NAMALWA (cell line): Measurements from ENCODE around the gene RACGAP1.
"Not testable (repeated sequence)": the region's sequence is repeated elsewhere in the genome, so short reads cannot be mapped to it uniquely, and the experiment has no call there.

Experiments used
- DNase-seq: peaks from one replicate; pipeline ENCODE4 v3.0.0-alpha.2; 2015; ENCODE audit warnings: low spot score

The RACGAP1 gene

DNA sequence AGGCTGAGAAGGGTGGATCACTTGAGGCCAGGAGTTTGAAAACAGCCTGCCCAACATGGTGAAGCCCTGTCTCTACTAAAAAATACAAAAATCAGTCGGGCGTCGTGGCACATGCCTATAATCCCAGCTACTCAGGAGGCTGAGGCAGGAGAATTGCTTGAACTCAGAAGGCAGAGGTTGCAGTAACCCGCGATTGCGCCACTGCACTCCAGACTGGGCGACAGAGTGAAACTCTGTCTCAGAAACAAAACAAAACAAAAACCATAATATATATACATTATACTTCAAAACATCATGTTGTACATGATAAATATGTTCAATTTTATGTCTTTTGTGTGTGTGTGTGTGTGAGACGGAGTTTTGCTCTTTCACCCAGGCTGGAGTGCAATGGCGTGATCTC is 5.2 kb upstream of the RACGAP1 start:
- DNase-seq: not testable (repeated sequence)

DNA sequence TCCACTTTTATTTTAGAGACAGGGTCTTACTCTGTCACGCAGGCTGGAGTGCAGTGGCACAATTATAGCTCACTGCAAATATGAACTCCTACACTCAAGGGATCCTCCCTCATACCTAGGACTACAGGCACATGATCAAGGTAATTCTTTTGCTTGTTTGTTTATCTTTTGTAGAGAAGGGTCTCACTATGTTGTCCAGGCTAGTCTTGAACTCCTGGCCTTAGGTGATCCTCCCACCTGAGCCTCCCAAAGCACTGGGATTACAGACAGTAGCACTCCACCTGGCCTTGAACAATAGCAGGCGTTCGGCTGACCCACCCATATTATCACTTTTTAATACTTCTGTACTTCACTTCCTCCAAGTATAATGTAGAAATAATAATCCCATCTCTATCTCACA is 1.4 kb upstream of the RACGAP1 start:
- DNase-seq: no peak

GRCh38 chr12:50024805-50025186 is 498 bp downstream of the RACGAP1 start:
- peak; percentile 55 for DNase-seq

DNA sequence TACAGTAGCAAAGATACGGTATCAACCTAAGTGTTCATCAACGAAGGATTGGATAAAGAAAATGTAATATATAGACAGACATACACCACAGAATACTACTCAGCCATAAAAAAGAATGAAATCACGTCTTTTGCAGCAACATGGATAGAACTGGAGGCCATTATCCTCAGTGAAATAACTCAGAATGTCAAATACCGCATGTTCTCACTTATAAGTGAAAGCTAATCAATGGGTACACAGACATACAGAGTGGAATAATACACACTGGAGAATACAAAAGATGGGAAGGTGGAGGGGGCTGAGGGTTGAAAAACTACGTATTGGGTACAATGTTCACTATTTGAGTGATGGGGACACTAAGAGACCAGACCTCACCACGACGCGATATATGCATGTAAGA is 1.1 kb downstream of the RACGAP1 start:
- no peak for DNase-seq

GRCh38 chr12:50022903-50023302 is 2.4 kb downstream of the RACGAP1 start:
- no peak for DNase-seq

DNA sequence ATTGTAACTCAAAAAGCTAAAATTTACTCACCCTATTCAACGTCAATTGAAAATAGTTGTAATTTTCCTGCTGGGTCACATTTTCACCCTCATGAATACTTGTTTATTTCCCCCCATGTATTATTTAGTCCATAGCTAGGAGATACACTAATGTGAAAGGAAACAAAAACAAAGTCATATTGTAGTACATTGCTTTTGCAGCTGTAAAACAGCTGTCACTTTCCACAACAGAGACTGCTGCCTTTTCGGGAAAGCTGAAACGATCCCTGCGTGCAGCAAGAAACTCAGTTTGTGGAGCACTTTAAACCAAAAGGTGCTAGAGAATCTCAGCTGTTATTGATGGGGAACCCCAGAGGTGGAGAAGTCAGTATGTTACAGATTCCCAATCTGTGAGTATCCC is 4.3 kb downstream of the RACGAP1 start:
- DNase-seq: no peak

DNA sequence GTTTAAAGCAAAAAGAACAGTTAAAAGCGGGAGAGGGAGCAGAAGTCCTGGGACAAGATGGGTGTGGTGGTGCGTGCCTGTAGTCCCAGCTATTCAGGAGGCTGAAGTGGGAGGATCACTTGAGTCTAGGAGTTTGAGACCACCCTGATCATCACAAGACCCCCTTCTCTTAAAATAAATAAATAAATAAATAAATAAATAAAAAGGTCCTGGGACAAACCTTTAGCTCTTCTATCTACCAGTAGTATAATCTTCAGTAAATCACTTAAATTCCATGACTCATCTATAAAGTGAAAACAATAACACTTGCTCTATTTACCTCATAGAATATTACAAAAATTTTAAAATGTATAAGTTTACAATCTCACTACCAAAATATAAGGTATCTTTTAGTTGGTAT is 5.8 kb downstream of the RACGAP1 start:
- DNase-seq: no peak

DNA sequence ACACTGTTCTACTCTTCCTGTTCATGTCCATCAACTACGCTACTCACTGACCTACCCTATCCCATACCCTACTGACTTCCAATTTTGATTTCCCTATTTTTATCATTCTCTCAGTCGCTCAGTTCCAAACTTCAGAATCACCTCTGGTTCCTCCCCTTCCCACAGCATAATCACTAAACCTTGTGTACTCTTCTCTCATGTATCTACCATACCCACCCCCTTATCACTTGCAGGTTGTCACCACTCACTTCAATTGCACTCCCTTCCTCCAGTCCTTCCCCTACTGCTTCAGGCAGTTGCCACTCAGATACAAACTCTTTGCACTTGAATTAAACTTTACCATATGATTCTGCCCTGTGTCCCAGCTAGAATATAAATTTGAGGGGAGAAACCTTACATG is 6.3 kb downstream of the RACGAP1 start:
- DNase-seq: no peak

DNA sequence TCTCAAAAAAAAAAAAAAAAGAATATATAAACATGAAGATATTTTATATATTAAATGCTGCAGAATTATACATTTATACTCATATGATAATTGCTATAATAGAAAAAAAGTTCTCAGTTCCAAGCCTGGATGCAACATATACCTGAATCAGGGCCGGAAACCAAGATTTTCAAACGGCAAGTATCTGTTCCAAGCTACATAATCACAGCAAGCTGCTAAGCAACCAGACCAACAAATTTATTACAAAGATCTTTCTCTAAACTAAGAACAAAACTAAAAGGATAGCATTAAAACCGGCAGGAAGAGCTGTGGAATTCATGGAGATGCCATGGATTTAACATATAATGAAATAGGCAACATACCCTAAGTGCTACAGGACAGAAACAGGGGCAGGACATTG is 7.1 kb downstream of the RACGAP1 start:
- DNase-seq: no peak

DNA sequence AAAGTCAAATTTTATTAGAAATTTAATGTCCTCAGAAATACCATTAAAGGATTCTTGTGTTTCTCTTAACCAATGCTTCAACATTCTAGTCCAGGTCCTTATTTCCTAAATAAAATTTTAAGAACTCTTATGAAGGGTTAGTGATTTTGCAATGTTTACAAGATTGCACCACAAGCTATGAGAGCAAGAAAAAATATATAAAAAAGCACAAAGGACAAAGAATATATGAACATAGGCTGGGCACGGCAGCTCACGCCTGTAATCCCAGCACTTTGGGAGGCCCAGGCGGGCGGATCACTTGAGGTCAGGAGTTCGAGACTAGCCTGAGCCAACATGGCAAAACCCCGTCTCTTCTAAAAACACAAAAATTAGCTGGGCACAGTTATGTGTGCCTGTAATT is 7.7 kb downstream of the RACGAP1 start:
- DNase-seq: no peak

DNA sequence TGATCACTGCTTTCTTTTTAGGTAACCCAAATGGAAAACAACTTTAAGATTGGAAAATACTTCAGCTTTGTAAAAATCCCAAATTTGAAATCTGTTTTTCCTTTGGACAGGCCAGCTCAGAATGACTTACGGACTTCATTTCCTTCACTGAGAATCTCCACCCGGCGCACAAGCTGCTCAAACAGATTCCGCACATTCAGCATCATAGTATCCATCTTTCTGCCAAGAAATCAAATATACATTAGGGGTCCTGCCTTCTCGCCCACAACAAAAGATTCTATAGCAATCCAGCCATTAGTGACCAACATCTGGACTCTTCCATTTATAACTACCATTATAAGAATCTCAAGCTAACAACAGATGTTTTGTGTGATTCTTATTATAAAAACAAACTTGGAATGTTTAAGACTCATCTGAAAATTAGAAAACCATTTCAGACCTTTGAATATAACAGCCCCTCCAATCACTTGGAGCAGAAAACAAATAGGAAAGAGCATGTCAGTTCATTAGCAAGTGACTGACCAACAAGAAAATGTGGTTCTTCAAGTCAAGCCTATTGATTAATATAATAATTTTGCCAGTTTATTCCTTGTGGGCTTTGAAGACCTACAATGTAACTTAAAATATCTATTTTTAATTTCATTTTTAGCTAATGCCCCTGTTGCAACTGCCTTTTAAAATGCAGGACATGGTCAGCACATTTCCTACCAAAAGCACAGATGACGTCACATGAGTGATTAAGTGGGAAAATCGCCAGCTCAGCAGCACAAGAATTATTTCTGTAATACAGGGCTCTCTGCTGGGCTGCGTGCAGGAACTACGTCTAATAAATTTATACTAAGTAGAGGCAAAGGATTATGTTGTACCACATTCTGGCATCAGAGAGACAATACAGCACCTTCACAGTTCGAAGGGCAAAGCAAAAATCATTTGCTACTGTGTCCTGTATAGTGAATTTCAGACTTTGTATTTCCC is 8.5 kb downstream of the RACGAP1 start:
- no peak for DNase-seq

- no peak for DNase-seq
Measured at GRCh38 chr12:50014342-50014741, 11.0 kb downstream of the RACGAP1 start.

DNA sequence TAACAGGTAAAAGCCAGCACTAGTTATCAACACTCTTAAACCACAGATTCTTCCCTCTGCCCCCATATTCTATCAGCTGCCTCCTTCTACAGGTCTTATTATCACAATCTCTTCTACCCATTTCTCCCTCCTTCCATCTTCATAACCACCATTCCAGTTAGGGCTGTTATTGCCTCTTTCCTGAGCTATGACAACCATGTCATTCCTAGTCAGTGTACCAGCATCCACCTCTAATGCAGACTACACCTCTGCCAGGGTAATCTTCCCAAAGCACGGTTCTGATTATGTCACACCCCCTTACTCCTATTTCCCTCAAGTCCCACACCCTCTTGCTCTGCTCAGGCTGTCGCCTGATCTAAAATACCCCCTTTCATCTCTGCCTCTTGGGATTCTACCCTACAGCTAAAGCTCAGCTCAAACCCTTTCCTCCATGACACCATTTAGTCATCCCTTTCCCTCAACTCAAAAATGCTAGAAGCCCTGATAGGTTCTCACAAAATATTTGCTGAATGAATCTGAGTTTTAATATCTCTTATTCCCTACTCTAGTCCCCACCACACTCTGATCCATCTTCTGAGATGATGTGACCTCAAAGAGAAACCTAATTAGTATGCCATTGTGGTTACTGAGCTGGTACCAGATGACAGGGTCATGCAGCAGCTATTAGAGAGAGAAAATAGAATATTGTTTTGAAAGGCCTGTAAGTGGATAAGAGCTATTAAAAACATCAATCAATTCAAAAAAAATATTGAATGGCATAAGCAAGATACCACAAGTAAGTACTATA is 11.7 kb downstream of the RACGAP1 start:
- no peak for DNase-seq

DNA sequence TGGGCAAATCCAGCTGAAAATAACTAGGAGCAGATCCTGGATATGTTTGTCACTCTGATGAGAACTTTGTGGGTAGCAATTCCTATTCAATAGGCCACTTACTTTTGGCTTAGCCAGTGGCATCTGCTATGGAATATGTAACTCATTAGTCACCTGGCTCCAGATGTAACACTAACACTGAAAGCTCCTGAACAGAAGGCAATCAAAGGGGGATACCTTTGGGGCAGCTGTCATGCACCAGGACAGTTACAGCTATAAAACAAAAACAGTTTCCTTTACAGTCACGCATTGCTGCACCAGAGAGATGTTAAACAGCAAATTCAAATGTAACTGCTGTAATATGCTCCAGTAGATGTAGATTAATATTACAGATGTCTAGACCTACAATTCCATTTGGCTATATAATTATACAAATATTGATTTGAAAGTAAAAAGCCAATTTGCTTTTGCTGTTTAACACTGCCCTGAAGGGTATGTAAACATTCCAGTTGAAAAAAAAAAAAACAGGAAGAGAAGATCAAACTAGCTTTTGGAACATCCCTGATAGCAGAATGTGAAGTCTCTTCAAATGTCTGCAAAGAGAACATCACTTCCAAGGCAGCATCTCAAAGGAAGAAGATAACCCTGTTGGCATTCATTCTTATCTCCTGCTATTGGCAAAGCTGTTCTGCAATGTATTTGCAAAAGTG is 18.4 kb downstream of the RACGAP1 start:
- DNase-seq: no peak

GRCh38 chr12:50006280-50006679 is 19.0 kb downstream of the RACGAP1 start:
- DNase-seq: no peak

- DNase-seq: no peak
Measured at GRCh38 chr12:50005175-50005574, 20.1 kb downstream of the RACGAP1 start.

DNA sequence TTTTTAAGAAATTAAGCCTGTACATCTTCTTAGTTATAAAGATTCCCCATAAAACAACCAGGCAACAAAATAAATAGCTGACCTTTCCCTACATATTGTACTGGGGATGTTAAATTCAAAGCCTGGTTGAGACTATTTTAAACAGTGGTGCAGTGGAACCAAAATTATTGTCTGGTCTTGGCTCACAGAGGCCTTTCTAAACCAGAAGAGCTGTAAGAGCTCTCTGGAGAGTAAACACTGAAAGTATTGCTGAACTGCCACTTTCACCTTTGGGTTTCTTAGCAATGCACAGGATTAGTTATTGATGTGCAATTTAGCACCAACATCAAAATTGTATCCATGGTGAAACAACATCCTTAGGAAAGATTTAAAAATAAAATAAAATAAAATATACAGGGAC is 20.6 kb downstream of the RACGAP1 start:
- DNase-seq: no peak

- DNase-seq: no peak
Measured at GRCh38 chr12:50003595-50003994, 21.7 kb downstream of the RACGAP1 start.

GRCh38 chr12:49998453-49998852 is 26.8 kb downstream of the RACGAP1 start:
- DNase-seq: no peak

GRCh38 chr12:49990273-49990672 is 35.0 kb downstream of the RACGAP1 start:
- no peak for DNase-seq

DNA sequence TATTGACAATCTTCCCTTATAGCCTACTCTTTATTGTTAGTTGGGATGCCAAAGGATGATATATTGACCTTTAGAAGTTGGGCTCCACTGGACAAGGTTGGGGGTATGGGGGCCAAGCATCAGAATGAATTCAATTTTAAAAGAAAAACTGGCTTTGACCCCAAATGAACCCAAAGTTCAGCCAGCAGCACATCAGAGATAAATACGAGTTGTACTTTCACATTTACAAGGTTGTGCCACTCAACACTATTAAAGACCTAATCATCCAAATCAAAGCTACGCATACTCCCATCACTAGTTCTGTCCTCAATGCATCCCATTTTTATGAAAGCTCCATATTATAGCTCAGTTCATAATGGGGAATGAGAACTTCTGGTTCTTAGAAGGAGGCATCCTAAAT is 35.9 kb downstream of the RACGAP1 start:
- not testable (repeated sequence) for DNase-seq

- DNase-seq: no peak
Measured at GRCh38 chr12:49987625-49988303, 37.5 kb downstream of the RACGAP1 start.
